HG02840 (cell line): ENCODE results near the gene ASCL5.

Source experiments
- ATAC-seq: cut with Tn5 transposase; IDR thresholded peaks from one replicate; pipeline ENCODE4 v1.9.1; 2021; ENCODE audit warnings: mild to moderate bottlenecking, moderate library complexity, moderate number of reproducible peaks; ENCODE audit not compliant: unreplicated experiment, low FRiP score

The ASCL5 gene

GRCh38 chr1:201137579-201138310 lies 10.8 kb upstream of the ASCL5 start:
- ATAC-seq, result no peak

- ATAC-seq, result no peak
Observed at GRCh38 chr1:201137024-201137392, 10.0 kb upstream of the ASCL5 start.

- ATAC-seq, result no peak
Observed at GRCh38 chr1:201136355-201137023, 9.5 kb upstream of the ASCL5 start.

GRCh38 chr1:201134405-201134804 lies 7.4 kb upstream of the ASCL5 start:
- no peak for ATAC-seq

GRCh38 chr1:201131398-201131797 lies 4.4 kb upstream of the ASCL5 start:
- no peak for ATAC-seq

- ATAC-seq, result no peak
Observed at GRCh38 chr1:201128962-201129361, 2.0 kb upstream of the ASCL5 start.

- no peak for ATAC-seq
Observed at GRCh38 chr1:201128476-201128875, 1.5 kb upstream of the ASCL5 start.

GRCh38 chr1:201127755-201128455 lies 921 bp upstream of the ASCL5 start:
- ATAC-seq, result no peak

GRCh38 chr1:201126463-201126831 lies 537 bp downstream of the ASCL5 start:
- ATAC-seq, result no peak

GRCh38 chr1:201125800-201126199 lies 1.2 kb downstream of the ASCL5 start:
- no peak for ATAC-seq

GRCh38 chr1:201125019-201125418 lies 2.0 kb downstream of the ASCL5 start:
- no peak for ATAC-seq

- ATAC-seq, result no peak
Observed at GRCh38 chr1:201123866-201124265, 3.1 kb downstream of the ASCL5 start.

- ATAC-seq, result no peak
Observed at GRCh38 chr1:201122321-201122957, 4.5 kb downstream of the ASCL5 start.

GRCh38 chr1:201119206-201120197 lies 7.5 kb downstream of the ASCL5 start:
- no peak for ATAC-seq

GRCh38 chr1:201116091-201116490 lies 10.9 kb downstream of the ASCL5 start:
- ATAC-seq, result no peak

- no peak for ATAC-seq
Observed at GRCh38 chr1:201115390-201115937, 11.5 kb downstream of the ASCL5 start.

GRCh38 chr1:201114245-201115131 lies 12.5 kb downstream of the ASCL5 start:
- ATAC-seq, result peak; percentile 76

GRCh38 chr1:201113451-201114244 lies 13.3 kb downstream of the ASCL5 start:
- no peak for ATAC-seq
